Measurements from ENCODE around the gene STX3.

DNA sequence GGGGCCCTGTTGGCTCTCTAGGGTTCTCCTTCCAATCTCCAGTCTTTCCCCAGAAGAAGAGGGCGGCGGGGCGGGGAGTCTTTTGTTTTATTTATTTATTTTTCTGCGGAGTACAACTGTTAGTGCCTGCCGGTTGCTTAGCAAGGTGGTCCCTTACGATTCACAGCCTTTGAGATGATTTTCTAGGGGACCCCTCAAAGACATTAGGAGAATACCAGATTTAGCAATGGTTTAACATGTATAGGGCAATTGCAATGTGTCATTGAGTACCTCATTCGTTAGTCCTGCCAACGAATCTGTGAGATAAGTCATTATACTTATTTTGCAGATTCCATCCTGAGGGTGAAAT is 55.7 kb downstream of the STX3 start:
- TF ChIP-seq, protein P1, sequence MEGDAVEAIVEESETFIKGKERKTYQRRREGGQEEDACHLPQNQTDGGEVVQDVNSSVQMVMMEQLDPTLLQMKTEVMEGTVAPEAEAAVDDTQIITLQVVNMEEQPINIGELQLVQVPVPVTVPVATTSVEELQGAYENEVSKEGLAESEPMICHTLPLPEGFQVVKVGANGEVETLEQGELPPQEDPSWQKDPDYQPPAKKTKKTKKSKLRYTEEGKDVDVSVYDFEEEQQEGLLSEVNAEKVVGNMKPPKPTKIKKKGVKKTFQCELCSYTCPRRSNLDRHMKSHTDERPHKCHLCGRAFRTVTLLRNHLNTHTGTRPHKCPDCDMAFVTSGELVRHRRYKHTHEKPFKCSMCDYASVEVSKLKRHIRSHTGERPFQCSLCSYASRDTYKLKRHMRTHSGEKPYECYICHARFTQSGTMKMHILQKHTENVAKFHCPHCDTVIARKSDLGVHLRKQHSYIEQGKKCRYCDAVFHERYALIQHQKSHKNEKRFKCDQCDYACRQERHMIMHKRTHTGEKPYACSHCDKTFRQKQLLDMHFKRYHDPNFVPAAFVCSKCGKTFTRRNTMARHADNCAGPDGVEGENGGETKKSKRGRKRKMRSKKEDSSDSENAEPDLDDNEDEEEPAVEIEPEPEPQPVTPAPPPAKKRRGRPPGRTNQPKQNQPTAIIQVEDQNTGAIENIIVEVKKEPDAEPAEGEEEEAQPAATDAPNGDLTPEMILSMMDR (conservative IDR thresholded peaks at IDR 0.05; ENCODE audit: low read depth in 2 of 2), result no peak
- TF ChIP-seq POLR2AphosphoS5 (IDR thresholded peaks at IDR 0.05; ENCODE audit: low read depth) (no peak), EZH2 (IDR thresholded peaks at IDR 0.05; ENCODE audit: low read depth, unreplicated experiment) (no peak)
- TF ChIP-seq, protein P2, sequence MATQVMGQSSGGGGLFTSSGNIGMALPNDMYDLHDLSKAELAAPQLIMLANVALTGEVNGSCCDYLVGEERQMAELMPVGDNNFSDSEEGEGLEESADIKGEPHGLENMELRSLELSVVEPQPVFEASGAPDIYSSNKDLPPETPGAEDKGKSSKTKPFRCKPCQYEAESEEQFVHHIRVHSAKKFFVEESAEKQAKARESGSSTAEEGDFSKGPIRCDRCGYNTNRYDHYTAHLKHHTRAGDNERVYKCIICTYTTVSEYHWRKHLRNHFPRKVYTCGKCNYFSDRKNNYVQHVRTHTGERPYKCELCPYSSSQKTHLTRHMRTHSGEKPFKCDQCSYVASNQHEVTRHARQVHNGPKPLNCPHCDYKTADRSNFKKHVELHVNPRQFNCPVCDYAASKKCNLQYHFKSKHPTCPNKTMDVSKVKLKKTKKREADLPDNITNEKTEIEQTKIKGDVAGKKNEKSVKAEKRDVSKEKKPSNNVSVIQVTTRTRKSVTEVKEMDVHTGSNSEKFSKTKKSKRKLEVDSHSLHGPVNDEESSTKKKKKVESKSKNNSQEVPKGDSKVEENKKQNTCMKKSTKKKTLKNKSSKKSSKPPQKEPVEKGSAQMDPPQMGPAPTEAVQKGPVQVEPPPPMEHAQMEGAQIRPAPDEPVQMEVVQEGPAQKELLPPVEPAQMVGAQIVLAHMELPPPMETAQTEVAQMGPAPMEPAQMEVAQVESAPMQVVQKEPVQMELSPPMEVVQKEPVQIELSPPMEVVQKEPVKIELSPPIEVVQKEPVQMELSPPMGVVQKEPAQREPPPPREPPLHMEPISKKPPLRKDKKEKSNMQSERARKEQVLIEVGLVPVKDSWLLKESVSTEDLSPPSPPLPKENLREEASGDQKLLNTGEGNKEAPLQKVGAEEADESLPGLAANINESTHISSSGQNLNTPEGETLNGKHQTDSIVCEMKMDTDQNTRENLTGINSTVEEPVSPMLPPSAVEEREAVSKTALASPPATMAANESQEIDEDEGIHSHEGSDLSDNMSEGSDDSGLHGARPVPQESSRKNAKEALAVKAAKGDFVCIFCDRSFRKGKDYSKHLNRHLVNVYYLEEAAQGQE (IDR thresholded peaks at IDR 0.05; ENCODE audit: unreplicated experiment), result no peak
- TF ChIP-seq, protein P3, sequence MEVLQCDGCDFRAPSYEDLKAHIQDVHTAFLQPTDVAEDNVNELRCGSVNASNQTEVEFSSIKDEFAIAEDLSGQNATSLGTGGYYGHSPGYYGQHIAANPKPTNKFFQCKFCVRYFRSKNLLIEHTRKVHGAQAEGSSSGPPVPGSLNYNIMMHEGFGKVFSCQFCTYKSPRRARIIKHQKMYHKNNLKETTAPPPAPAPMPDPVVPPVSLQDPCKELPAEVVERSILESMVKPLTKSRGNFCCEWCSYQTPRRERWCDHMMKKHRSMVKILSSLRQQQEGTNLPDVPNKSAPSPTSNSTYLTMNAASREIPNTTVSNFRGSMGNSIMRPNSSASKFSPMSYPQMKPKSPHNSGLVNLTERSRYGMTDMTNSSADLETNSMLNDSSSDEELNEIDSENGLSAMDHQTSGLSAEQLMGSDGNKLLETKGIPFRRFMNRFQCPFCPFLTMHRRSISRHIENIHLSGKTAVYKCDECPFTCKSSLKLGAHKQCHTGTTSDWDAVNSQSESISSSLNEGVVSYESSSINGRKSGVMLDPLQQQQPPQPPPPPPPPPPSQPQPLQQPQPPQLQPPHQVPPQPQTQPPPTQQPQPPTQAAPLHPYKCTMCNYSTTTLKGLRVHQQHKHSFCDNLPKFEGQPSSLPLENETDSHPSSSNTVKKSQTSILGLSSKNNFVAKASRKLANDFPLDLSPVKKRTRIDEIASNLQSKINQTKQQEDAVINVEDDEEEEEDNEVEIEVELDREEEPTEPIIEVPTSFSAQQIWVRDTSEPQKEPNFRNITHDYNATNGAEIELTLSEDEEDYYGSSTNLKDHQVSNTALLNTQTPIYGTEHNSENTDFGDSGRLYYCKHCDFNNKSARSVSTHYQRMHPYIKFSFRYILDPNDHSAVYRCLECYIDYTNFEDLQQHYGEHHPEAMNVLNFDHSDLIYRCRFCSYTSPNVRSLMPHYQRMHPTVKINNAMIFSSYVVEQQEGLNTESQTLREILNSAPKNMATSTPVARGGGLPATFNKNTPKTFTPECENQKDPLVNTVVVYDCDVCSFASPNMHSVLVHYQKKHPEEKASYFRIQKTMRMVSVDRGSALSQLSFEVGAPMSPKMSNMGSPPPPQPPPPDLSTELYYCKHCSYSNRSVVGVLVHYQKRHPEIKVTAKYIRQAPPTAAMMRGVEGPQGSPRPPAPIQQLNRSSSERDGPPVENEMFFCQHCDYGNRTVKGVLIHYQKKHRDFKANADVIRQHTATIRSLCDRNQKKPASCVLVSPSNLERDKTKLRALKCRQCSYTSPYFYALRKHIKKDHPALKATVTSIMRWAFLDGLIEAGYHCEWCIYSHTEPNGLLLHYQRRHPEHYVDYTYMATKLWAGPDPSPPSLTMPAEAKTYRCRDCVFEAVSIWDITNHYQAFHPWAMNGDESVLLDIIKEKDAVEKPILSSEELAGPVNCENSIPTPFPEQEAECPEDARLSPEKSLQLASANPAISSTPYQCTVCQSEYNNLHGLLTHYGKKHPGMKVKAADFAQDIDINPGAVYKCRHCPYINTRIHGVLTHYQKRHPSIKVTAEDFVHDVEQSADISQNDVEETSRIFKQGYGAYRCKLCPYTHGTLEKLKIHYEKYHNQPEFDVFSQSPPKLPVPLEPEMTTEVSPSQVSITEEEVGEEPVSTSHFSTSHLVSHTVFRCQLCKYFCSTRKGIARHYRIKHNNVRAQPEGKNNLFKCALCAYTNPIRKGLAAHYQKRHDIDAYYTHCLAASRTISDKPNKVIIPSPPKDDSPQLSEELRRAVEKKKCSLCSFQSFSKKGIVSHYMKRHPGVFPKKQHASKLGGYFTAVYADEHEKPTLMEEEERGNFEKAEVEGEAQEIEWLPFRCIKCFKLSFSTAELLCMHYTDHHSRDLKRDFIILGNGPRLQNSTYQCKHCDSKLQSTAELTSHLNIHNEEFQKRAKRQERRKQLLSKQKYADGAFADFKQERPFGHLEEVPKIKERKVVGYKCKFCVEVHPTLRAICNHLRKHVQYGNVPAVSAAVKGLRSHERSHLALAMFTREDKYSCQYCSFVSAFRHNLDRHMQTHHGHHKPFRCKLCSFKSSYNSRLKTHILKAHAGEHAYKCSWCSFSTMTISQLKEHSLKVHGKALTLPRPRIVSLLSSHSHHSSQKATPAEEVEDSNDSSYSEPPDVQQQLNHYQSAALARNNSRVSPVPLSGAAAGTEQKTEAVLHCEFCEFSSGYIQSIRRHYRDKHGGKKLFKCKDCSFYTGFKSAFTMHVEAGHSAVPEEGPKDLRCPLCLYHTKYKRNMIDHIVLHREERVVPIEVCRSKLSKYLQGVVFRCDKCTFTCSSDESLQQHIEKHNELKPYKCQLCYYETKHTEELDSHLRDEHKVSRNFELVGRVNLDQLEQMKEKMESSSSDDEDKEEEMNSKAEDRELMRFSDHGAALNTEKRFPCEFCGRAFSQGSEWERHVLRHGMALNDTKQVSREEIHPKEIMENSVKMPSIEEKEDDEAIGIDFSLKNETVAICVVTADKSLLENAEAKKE (CRISPR knock-in tag; IDR thresholded peaks at IDR 0.05), result no peak
